Measurements from ENCODE around the gene RUNX2.

The RUNX2 gene

DNA sequence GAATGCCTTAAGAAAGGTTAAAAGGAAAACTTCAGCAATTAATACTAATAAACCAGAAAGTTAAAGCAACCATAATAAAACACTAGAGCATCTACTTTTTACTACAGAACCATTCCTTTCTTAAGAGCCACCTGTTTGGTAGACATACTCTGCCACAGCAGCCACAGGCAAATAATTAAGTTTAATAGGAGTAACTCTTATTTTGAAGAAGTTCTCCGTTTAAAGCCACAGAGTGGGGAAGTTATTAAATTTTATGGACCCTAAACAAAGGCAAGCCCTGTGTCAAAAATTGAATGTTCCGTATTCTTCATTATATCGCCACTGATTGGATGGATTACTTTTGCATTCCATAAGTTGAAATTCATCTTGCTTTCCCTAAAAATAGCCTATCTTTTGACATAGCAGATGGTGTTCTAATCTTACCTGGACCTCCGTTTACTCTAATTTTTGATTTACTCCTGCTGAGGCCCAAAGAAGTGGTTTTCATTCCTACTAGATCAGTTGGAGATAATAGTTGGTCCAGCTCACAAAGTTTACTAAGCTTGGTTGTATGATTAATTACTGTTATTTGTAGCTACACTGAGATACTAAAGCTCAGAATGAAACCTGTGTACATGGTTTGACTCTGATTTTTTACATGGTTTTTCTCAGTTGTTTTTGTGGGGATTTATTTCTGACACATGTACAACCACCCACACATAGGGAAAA is 190.0 kb downstream of the RUNX2 start:
- no peak for DNase-seq (ENCODE audit: low read depth)

DNA sequence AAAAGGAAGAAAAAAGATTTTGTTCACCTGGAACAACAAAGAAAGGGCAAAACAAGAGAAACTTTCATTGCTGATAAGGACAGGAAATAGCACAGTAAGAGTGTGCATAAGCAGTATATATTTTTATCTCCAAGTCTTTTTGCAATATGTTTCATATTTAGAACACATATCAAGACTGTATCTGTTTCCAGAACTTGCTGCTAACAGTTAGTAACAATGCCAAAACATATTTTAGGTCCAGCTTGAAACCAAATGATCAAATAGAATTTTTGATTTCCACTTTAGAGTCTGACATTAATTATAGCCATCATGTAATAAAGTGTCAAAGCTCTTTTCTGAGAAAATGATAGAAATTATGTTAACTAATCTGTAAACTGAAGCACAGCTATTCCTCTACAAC is 193.1 kb downstream of the RUNX2 start:
- DNase-seq (ENCODE audit: low read depth): no peak

DNA sequence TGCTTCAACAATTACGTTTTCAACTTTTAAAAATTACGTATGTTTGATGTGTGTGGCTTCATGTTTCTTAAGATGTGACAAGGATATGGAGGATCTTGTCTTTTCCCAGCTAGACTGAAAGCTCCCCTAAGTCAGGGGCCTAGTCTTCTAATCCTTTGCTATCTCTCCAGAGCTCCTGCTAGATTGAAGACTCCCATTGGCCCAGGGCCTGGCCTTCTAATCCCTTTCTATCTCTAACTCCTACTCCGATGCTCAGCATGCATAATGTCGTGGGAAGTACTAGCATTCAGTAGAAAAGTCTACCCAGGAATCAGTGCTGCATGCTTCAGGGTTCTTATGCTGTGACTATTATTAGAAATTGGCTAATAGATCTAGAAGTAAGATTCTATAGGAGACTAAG is 194.4 kb downstream of the RUNX2 start:
- no peak for DNase-seq (ENCODE audit: low read depth)

GRCh38 chr6:45527210-45527609 is 199.1 kb downstream of the RUNX2 start:
- no peak for DNase-seq (ENCODE audit: low read depth)

GRCh38 chr6:45531999-45532595 is 204.0 kb downstream of the RUNX2 start:
- no peak for DNase-seq (ENCODE audit: low read depth)

GRCh38 chr6:45532721-45533210 is 204.6 kb downstream of the RUNX2 start:
- DNase-seq (ENCODE audit: low read depth): no peak

- DNase-seq (ENCODE audit: low read depth): no peak
Observed at GRCh38 chr6:45533386-45533785, 205.3 kb downstream of the RUNX2 start.

DNA sequence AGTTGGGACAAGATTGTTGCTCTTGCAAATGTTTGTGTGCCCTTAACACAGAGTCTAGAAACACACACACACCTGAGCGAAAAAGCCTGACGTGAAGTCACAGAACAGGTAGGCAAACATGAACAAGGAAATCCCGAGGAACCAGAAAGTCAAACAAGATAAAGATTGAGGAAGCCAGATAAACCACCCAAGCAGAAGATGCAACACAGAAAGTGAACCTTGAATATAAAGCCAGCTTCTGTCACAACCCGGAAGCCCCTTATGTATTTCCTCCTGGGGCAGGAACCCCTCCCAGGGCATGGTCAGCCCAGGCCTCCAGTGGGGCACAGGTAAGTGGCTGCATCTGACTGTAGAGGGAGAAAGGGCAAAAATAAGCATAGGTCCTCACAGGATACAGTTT is 207.8 kb downstream of the RUNX2 start:
- DNase-seq (ENCODE audit: low read depth): no peak

DNA sequence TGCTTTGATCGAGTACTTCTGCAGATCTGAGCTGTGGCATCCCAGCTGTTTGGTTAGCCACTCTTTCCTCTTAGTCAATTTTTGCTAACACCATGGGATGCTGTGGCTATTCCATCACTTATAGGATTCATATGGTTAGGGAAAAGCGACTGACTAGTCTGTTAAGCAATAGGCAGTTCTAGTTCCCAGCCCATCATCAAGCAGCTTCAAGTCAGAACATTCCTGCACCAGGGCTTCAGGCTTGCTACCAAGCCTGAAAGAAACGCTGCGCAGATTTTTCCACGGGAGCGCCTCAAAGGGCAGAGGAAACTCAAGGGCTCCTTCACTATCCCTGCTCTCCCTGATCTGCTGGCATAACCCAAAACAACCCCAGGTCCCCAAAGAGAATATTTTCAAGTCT is 209.4 kb downstream of the RUNX2 start:
- no peak for DNase-seq (ENCODE audit: low read depth)

DNA sequence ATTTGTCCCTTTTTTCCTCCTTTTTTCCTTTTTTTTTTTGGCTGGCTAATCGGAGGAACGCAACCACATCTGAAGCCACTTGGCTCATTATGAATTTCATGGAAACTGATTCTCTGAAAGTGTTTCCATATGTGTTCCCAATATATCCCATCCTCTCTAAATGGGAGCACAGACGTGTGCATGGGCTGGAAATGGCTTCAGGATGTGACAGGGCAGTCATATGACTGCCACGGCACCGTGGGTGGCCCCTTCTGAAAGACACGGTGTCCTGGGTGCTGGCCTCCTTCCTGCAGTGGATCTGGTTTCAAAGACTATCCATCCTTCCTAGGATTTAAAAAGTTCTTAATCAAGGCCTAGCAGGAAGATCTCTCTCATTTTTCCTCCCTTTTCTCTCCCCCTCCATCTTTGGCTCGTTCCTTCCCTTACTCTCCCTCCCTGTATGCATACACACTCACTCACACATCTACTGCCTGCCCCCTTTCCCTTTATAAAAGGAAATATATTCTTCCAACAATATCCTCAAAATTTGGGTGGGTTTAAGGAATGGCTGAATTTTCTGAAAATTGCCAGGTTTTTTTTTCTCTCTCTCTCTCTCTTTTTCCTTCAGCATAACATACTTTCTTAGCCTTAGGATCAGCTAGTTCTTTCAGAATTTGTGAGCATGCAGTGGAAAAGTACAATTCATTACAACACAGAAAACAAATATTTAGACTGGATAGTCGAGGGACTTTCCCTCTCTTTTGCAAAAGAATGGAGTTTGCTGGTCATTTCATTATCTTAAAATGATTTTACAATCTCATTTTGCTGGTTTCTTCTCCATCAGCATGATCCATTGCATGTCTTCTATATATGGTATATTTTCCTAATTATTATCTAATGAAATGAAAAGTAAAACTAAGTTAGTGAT is 210.8 kb downstream of the RUNX2 start:
- DNase-seq (ENCODE audit: low read depth): no peak

GRCh38 chr6:45540375-45540920 is 212.3 kb downstream of the RUNX2 start:
- no peak for DNase-seq (ENCODE audit: low read depth)

GRCh38 chr6:45541934-45542333 is 213.8 kb downstream of the RUNX2 start:
- DNase-seq (ENCODE audit: low read depth): no peak

GRCh38 chr6:45543298-45544235 is 215.4 kb downstream of the RUNX2 start:
- no peak for DNase-seq (ENCODE audit: low read depth)

DNA sequence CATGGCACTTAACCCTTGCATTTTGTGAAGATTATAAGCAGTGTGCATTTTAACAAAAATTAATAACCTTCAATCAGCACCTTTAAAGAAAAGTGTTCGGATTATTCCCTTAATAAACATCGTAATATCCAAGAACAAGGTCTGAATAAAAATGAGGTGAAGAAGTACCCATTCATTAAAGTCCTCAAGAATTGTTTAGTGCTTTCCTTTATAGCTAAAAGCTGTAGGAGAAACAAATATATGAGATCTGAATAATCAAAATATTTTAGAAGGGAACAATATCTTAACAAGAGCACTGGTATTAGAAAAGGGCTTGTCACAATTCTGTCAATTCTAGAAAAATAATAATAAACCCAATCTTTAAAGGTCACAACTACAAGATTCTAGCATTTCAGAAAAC is 217.3 kb downstream of the RUNX2 start:
- DNase-seq (ENCODE audit: low read depth): no peak

DNA sequence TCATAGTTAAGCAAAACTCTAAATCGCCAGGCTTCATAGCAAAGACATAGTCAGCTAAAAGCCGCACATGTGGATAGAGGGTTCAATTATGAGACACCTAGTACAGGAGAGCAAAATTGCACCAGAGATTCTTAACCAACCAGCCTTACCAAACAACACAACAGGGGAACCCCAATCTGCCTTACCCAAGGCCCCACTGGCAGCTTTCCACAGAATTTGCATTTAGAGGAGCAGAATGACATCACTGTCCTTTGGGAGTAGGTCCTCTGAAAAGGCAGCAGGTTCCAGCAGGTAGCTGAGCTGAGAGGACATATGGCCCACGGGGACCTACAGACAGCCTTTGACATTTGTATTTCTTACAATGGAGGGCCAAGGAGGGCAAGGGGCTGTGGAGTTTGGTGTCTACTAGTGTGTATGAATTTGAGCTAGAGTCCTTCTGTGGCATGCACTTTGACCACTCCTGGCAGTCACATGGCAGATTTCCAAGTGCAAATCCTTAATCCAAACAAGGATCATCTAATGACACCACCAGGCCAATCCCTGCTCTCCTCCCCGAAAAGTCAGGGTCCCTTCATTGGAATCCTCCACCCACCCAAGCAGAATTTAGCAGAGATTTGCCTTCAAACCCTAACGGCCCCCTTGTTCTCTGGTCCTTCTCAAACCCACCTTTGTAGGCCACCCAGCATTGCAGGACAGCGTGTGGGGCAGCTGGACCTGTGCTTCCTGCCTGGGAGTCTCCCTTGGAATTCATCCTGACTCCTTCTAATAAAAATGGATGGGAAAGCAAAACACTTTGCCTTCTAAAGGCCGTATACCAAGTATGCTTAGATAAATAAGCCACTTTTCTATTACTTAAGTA is 220.8 kb downstream of the RUNX2 start:
- DNase-seq (ENCODE audit: low read depth): no peak

DNA sequence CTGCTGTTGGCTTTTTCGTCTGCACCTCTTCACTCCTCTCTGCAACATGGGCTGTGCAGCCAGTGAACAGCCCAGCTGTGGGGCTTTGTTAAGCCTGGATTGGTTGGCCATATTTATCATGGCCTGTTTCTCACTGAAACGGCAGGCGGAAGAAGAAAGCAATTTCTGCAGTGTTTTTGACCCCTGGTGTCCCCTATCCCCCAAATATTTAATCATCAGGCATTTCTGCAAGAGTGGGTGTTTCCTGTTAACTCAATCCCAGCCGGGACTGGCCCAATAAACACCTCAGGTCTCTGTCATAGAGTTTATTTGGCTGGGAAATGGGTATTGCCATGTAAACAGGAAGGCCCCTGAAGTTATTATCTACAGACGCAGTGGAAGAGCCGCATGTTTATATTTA is 224.4 kb downstream of the RUNX2 start:
- DNase-seq (ENCODE audit: low read depth): no peak

DNA sequence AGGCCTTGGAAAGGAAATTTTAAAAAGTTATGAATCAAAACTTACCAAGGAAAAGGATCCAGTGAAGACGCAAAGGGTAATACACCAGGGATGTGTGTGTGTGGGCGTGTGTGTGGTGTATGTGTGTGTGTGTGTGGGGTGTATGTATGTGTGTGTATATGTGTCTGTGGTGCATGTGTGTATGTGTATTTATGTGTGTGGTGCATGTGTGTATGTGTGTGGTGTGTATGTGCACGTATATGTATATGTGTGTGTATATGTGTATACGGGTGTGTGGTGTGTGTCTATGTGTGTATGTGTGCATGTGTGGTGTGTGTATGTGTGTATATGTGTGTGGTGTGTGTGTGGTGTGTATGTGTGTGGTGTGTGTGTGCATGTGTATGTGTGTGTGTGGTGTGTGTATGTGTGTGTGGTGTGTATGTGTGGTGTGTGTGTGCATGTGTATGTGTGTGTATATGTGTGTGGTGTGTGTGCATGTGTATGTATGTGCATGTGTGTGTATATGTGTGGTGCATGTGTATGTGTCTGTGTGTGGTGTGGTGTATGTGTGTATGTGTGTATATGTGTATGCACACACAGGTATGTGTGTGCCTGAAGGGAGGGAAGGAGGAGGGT is 225.7 kb downstream of the RUNX2 start:
- DNase-seq (ENCODE audit: low read depth): no peak

DNA sequence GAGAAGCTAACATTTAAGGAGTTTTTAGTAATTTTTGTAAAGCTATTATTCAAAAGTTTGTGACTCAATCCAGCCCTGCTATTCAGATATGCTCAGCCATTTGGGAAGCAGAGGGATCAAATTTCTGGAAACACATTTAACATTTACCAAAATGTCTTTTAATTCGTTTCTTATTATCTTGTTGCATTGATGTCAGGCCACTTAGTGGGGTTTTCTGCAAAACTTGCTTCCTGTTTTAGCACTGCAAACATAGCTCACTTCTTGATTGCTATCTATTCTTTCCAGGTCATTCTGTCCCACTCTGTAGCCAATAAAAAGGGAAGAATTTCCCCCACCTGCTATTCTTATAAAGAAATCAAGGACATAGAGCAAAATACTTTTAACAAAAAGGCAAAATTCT is 226.5 kb downstream of the RUNX2 start:
- no peak for DNase-seq (ENCODE audit: low read depth)

- no peak for DNase-seq (ENCODE audit: low read depth)
Observed at GRCh38 chr6:45555981-45556771, 228.0 kb downstream of the RUNX2 start.
